Activated CD8-positive, alpha-beta memory T cell treated with anti-CD3 and anti-CD28 coated beads, Interleukin-2, amount 10 ng/mL, durations not matched to agents 7 days and 5 days (primary cell): ENCODE results near the gene MUC5AC. TPM values are rescaled to one million over a fixed set of nuclear protein-coding genes. Genes with fewer than 3 reads are reported as not detected.
"Not testable (repeated sequence)": the region's sequence is repeated elsewhere in the genome, so short reads cannot be mapped to it uniquely, and the experiment has no call there.

ENCODE experiments used
- ATAC-seq: fragments of 150-1000 bp; cut with Tn5 transposase; one replicate; pipeline ENCODE4 v1.10.0; 2021; ENCODE audit warnings: moderate library complexity
- CTCF ChIA-PET: fragments of 350-600 bp; sonication (Branson Sonifier 250); formaldehyde crosslinking; loops from one replicate; lab custom pipeline; 2021; ENCODE audit warnings: antibody characterized with exemption; lab: Charles Lee
- DNase-seq: peaks from one replicate; pipeline ENCODE4 v3.0.0-alpha.2; 2020
- H3K27ac Mint-ChIP-seq: one replicate; pipeline ENCODE4 v1.8.0; 2021; ENCODE audit warnings: mild to moderate bottlenecking, mixed read lengths
- H3K27me3 Mint-ChIP-seq: one replicate; pipeline ENCODE4 v1.8.0; 2021; ENCODE audit warnings: mixed read lengths
- H3K36me3 Mint-ChIP-seq: one replicate; pipeline ENCODE4 v1.8.0; 2021; ENCODE audit warnings: mild to moderate bottlenecking, mixed read lengths
- H3K4me1 Mint-ChIP-seq: one replicate; pipeline ENCODE4 v1.8.0; 2021; ENCODE audit warnings: mixed read lengths
- H3K4me3 Mint-ChIP-seq: one replicate; pipeline ENCODE4 v1.8.0; 2021; ENCODE audit warnings: mild to moderate bottlenecking, moderate library complexity, mixed read lengths
- H3K9me3 Mint-ChIP-seq: one replicate; pipeline ENCODE4 v1.8.0; 2022; ENCODE audit warnings: low read depth, mixed read lengths
- total RNA-seq, 2 experiments: library from RNA; stranded (reverse); gene quantifications; one replicate each; pipeline ENCODE4 v1.2.3, GENCODE V29; 2021

Gene MUC5AC
- total RNA-seq, 2 experiments from 2014 or later, result not detected

DNA sequence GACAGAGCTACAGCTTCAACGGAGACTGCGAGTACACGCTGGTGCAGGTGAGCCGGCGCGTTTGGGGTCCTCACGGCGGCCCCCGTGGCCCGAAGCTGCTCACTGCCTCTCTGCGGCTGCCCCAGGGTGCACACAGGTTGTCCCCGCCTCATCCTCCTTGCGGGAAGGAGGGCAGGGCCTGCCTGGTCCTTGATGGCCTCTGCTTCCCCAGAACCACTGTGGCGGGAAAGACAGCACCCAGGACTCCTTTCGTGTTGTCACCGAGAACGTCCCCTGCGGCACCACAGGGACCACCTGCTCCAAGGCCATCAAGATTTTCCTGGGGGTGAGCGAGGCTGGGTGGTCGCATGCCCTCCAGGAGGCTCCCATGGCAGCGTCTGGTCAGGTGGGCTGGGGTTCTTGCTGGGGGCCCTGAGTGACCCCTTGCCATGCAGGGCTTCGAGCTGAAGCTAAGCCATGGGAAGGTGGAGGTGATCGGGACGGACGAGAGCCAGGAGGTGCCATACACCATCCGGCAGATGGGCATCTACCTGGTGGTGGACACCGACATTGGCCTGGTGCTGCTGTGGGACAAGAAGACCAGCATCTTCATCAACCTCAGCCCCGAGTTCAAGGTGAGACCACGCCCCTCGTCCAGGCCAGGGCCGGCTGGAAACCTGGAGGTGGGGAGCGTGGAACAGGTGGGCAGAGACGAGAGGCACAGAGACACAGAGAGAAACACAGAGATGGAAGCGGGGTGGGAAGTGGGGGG is 19.4 kb downstream of the MUC5AC start:
- no peak for ATAC-seq
- Mint-ChIP-seq H3K36me3 (peaks cover 2% of the 10 kb centered on the region), H3K4me1 (no peaks in the 10 kb centered on the region), H3K27me3 (no peaks in the 10 kb centered on the region), H3K4me3 (no peak overlapping the region), H3K9me3 (peaks cover 6% of the 10 kb centered on the region), H3K27ac (no peak overlapping the region)
- CTCF ChIA-PET, result no interaction called here
- no peak for DNase-seq

DNA sequence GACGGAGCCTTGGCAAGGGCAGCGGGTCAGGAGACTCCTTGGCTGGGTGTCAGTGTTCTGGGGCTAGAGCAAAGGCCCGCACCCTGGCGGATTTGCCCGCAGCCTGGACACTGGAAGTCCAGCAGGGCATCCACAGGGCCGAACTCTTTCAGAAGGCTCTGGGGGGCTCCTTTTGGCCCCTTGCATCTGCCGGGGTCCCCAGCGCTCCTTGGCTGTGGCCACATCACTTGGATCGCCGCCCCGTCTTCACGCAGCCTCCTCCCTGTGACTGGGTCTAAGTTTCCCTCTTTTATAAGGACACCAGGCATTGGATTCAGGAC is 20.0 kb downstream of the MUC5AC start:
- peaks cover 2% of the 10 kb centered on the region for H3K36me3 Mint-ChIP-seq
- no peaks in the 10 kb centered on the region for H3K27me3 Mint-ChIP-seq
- H3K27ac Mint-ChIP-seq, result no peak overlapping the region
- peaks cover 6% of the 10 kb centered on the region for H3K9me3 Mint-ChIP-seq
- no peak overlapping the region for H3K4me3 Mint-ChIP-seq
- no peak for DNase-seq
- no peak for ATAC-seq
- H3K4me1 Mint-ChIP-seq, result no peaks in the 10 kb centered on the region
- CTCF ChIA-PET, result no interaction called here

DNA sequence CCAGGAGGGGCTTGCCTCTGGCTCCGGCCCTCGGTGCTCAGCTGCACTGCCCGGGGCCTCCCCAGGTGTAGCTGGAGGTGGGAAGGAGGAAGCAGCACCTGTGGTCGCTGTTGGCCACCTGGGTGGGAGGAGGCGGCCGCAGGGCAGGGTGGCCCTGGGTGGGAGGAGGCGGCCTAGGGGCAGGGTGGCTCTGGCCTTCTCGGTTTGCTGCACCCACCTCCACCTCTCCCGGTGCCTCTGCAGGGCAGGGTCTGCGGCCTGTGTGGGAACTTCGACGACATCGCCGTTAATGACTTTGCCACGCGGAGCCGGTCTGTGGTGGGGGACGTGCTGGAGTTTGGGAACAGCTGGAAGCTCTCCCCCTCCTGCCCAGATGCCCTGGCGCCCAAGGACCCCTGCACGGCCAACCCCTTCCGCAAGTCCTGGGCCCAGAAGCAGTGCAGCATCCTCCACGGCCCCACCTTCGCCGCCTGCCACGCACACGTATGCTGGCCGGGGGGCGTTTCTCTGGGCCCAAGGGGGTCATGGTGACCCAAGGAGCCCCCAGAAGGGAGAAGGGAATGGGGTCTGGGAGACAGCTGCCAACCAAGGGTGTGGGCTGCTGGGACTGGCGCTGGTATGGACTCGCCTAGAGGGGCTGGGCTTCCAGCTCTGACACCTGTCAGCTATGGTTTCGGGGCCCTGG is 20.6 kb downstream of the MUC5AC start:
- no peak for ATAC-seq
- Mint-ChIP-seq H3K4me1 (no peaks in the 10 kb centered on the region), H3K4me3 (no peak overlapping the region), H3K9me3 (peaks cover 6% of the 10 kb centered on the region), H3K27me3 (no peaks in the 10 kb centered on the region), H3K36me3 (peaks cover 2% of the 10 kb centered on the region), H3K27ac (no peak overlapping the region)
- DNase-seq, result no peak
- CTCF ChIA-PET, result no interaction called here

DNA sequence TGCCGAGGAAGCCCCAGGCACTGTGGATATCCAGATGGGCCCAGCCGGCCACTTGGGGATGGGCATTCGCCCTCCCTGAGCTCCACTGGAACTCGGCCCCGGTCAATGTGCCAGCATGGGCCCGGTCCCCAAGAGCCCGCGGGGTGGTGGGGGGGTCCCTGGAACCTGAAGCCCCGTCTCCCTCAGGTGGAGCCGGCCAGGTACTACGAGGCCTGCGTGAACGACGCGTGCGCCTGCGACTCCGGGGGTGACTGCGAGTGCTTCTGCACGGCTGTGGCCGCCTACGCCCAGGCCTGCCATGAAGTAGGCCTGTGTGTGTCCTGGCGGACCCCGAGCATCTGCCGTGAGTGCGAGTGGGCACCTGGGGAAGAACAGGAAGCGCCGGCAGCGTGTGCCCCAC is 21.2 kb downstream of the MUC5AC start:
- H3K27me3 Mint-ChIP-seq, result no peaks in the 10 kb centered on the region
- DNase-seq (no peak), ATAC-seq (no peak)
- no peak overlapping the region for H3K4me3 Mint-ChIP-seq
- H3K27ac Mint-ChIP-seq, result no peak overlapping the region
- peaks cover 2% of the 10 kb centered on the region for H3K36me3 Mint-ChIP-seq
- no peaks in the 10 kb centered on the region for H3K4me1 Mint-ChIP-seq
- H3K9me3 Mint-ChIP-seq, result peaks cover 6% of the 10 kb centered on the region
- CTCF ChIA-PET, result no interaction called here

DNA sequence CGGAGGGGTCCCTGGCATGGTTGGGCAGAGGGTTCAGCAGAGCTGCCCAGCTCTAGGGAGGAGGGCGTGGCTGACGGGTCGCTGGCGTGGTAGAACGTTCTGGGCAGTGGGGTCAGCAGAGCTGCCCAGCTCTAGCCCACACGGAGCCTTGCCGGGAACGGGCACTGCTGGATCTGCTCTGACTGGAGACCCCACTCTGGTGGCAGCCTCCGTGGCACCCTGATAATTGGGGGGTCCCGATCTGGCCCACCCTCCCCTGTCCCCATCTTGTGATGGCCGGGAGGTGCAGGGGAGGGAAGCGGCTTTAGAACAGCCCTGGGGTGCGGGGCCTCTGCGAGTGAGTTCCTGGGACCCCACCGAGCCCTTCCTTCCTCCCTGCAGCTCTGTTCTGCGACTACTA is 21.9 kb downstream of the MUC5AC start:
- Mint-ChIP-seq H3K9me3 (peaks cover 6% of the 10 kb centered on the region), H3K36me3 (peaks cover 2% of the 10 kb centered on the region), H3K27ac (no peak overlapping the region), H3K4me3 (no peak overlapping the region), H3K4me1 (no peaks in the 10 kb centered on the region), H3K27me3 (no peaks in the 10 kb centered on the region)
- ATAC-seq, result no peak
- no peak for DNase-seq
- CTCF ChIA-PET, result no interaction called here

DNA sequence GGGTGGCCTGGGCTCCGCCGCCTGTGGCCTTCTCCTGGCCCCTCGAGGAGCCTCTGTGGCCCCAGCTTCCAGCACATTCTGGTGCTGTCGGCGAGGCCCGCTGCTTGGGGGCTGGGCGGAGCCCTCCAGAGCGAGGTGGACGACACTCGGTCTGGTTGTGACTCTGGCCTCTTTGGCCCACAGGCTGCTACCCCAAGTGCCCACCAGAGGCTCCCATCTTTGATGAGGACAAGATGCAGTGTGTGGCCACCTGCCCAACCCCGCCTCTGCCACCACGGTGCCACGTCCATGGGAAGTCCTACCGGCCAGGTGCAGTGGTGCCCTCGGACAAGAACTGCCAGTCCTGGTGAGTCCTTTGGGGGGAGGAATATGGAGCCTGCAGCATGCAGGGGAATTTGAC is 22.4 kb downstream of the MUC5AC start:
- CTCF ChIA-PET, result no interaction called here

DNA sequence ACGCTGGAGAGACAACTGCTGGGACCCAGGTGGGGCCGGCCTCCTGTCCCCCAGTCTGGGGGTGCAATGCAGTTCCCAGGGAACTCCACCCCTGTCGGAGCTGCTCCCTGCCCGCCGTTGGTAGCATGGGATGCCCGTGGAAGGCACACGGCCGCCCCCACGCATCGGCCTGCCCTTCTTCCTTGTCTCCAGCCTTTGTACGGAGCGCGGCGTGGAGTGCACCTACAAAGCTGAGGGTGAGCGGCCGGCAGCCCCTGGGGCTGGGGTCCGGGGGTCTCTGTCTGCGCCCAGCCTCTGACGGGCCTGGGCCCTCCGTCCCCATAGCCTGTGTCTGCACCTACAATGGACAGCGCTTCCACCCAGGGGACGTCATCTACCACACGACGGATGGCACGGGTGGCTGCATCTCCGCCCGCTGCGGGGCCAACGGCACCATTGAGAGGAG is 23.2 kb downstream of the MUC5AC start:
- Mint-ChIP-seq H3K27me3 (no peaks in the 10 kb centered on the region), H3K4me3 (no peak overlapping the region), H3K27ac (no peak overlapping the region), H3K9me3 (no peaks in the 10 kb centered on the region), H3K36me3 (no peaks in the 10 kb centered on the region), H3K4me1 (no peaks in the 10 kb centered on the region)
- DNase-seq (no peak), ATAC-seq (no peak)
- CTCF ChIA-PET, result no interaction called here

More for the DNA sequence above, 22.4 kb downstream of the MUC5AC start:
- no peaks in the 10 kb centered on the region for H3K4me1 Mint-ChIP-seq
- DNase-seq (no peak), ATAC-seq (no peak)
- peaks cover 6% of the 10 kb centered on the region for H3K9me3 Mint-ChIP-seq
- H3K4me3 Mint-ChIP-seq, result no peak overlapping the region
- no peaks in the 10 kb centered on the region for H3K27me3 Mint-ChIP-seq
- peaks cover 2% of the 10 kb centered on the region for H3K36me3 Mint-ChIP-seq
- H3K27ac Mint-ChIP-seq, result no peak overlapping the region

DNA sequence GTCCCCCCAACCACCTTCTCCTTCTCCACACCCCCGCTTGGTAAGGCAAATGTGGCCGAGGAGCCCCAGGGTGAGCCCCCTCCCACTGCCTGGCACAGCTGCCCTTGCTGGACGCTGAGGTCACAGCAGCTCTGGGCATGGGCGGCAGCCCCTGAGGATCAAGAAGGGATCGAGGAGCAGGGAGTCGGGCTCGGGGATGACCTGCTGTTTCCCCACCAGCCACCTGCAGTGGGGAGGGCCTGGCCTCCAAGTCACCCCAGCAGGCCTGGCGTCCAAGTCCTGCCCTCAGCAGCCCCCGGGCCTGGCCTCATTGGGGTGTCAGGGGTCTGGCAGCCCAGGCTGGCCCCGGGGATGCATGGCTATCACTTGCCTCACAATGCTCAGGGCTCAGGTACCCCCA is 23.7 kb downstream of the MUC5AC start:
- H3K36me3 Mint-ChIP-seq, result no peaks in the 10 kb centered on the region
- no peaks in the 10 kb centered on the region for H3K27me3 Mint-ChIP-seq
- H3K27ac Mint-ChIP-seq, result no peak overlapping the region
- CTCF ChIA-PET, result no interaction called here
- no peaks in the 10 kb centered on the region for H3K4me1 Mint-ChIP-seq
- DNase-seq (no peak), ATAC-seq (no peak)
- H3K9me3 Mint-ChIP-seq, result no peaks in the 10 kb centered on the region
- no peak overlapping the region for H3K4me3 Mint-ChIP-seq

DNA sequence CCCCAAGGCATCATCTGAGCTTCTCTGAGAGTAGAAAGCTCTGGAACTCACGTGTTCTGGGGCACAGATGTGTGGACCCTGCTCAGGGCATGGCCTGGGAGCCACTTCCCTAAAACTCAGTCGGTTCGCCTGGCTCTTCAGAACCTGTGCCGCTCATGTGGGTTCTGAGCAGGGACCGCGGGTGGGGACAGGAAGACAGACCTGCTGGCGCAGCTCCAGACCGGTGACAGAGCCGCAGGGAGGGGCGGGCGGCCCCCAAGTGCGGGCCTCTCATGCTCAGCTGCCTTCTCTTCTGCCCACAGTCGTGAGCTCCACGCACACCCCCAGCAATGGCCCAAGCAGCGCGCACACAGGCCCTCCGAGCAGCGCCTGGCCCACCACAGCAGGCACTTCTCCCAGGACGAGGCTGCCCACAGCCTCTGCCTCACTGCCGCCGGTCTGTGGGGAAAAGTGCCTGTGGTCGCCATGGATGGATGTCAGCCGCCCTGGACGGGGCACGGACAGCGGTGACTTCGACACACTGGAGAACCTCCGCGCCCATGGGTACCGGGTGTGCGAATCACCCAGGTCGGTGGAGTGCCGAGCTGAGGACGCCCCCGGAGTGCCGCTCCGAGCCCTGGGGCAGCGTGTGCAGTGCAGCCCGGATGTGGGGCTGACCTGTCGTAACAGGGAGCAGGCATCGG is 24.2 kb downstream of the MUC5AC start:
- no peaks in the 10 kb centered on the region for H3K9me3 Mint-ChIP-seq
- no peaks in the 10 kb centered on the region for H3K36me3 Mint-ChIP-seq
- no peaks in the 10 kb centered on the region for H3K27me3 Mint-ChIP-seq
- H3K27ac Mint-ChIP-seq, result no peak overlapping the region
- ATAC-seq (no peak), DNase-seq (no peak)
- CTCF ChIA-PET, result no interaction called here
- no peaks in the 10 kb centered on the region for H3K4me1 Mint-ChIP-seq
- H3K4me3 Mint-ChIP-seq, result no peak overlapping the region

DNA sequence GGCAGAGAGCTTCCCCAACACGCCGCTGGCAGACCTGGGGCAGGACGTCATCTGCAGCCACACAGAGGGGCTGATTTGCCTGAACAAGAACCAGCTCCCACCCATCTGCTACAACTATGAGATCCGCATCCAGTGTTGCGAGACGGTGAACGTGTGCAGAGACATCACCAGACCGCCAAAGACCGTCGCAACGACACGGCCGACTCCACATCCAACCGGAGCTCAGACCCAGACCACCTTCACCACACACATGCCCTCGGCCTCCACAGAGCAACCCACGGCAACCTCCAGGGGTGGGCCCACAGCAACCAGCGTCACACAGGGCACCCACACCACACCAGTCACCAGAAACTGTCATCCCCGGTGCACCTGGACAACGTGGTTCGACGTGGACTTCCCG is 26.4 kb downstream of the MUC5AC start:
- CTCF ChIA-PET, ATAC-seq, DNase-seq: not testable (repeated sequence)

DNA sequence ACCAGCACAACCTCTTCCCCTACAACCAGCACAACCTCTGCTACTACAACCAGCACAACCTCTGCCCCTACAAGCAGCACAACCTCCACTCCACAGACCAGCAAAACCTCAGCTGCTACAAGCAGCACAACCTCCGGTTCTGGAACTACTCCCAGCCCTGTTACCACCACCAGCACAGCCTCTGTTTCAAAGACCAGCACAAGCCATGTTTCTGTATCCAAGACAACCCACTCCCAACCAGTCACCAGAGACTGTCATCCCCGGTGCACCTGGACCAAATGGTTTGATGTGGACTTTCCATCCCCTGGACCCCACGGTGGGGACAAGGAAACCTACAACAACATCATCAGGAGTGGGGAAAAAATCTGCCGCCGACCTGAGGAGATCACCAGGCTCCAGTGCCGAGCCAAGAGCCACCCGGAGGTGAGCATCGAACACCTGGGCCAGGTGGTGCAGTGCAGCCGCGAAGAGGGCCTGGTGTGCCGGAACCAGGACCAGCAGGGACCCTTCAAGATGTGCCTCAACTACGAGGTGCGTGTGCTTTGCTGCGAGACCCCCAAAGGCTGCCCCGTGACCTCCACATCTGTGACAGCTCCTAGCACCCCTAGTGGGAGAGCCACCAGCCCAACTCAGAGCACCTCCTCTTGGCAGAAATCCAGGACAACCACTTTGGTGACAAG is 30.8 kb downstream of the MUC5AC start:
- DNase-seq, H3K4me3 Mint-ChIP-seq, CTCF ChIA-PET, H3K27me3 Mint-ChIP-seq, ATAC-seq, H3K9me3 Mint-ChIP-seq, H3K36me3 Mint-ChIP-seq, H3K27ac Mint-ChIP-seq, H3K4me1 Mint-ChIP-seq: not testable (repeated sequence)

More for the DNA sequence above, 26.4 kb downstream of the MUC5AC start:
- not testable (repeated sequence) for H3K9me3 Mint-ChIP-seq, H3K27ac Mint-ChIP-seq, H3K4me1 Mint-ChIP-seq, H3K27me3 Mint-ChIP-seq, H3K4me3 Mint-ChIP-seq, H3K36me3 Mint-ChIP-seq

DNA sequence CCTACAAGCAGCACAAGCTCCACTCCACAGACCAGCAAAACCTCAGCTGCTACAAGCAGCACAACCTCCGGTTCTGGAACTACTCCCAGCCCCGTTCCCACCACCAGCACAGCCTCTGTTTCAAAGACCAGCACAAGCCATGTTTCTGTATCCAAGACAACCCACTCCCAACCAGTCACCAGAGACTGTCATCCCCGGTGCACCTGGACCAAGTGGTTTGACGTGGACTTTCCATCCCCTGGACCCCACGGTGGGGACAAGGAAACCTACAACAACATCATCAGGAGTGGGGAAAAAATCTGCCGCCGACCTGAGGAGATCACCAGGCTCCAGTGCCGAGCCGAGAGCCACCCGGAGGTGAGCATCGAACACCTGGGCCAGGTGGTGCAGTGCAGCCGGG is 32.1 kb downstream of the MUC5AC start:
- H3K27me3 Mint-ChIP-seq, H3K4me1 Mint-ChIP-seq, ATAC-seq, H3K4me3 Mint-ChIP-seq, CTCF ChIA-PET, H3K36me3 Mint-ChIP-seq, H3K9me3 Mint-ChIP-seq, H3K27ac Mint-ChIP-seq, DNase-seq: not testable (repeated sequence)

DNA sequence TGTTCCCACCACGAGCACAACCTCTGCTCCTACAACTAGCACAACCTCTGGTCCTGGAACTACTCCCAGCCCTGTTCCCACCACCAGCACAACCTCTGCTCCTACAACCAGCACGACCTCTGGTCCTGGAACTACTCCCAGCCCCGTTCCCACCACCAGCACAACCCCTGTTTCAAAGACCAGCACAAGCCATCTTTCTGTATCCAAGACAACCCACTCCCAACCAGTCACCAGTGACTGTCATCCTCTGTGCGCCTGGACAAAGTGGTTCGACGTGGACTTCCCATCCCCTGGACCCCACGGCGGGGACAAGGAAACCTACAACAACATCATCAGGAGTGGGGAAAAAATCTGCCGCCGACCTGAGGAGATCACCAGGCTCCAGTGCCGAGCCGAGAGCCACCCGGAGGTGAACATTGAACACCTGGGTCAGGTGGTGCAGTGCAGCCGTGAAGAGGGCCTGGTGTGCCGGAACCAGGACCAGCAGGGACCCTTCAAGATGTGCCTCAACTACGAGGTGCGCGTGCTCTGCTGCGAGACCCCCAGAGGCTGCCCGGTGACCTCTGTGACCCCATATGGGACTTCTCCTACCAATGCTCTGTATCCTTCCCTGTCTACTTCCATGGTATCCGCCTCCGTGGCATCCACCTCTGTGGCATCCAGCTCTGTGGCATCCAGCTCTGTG is 34.2 kb downstream of the MUC5AC start:
- H3K36me3 Mint-ChIP-seq, DNase-seq, H3K9me3 Mint-ChIP-seq, H3K27ac Mint-ChIP-seq, H3K27me3 Mint-ChIP-seq, H3K4me3 Mint-ChIP-seq, CTCF ChIA-PET, H3K4me1 Mint-ChIP-seq, ATAC-seq: not testable (repeated sequence)
